HG03521 (cell line): ENCODE measurements around the gene PLCG1.

ENCODE experiments used
- ATAC-seq: cut with Tn5 transposase; IDR thresholded peaks from one replicate; pipeline ENCODE4 v1.9.1; 2021; ENCODE audit warnings: mild to moderate bottlenecking, moderate library complexity; ENCODE audit not compliant: unreplicated experiment

PLCG1 gene

DNA sequence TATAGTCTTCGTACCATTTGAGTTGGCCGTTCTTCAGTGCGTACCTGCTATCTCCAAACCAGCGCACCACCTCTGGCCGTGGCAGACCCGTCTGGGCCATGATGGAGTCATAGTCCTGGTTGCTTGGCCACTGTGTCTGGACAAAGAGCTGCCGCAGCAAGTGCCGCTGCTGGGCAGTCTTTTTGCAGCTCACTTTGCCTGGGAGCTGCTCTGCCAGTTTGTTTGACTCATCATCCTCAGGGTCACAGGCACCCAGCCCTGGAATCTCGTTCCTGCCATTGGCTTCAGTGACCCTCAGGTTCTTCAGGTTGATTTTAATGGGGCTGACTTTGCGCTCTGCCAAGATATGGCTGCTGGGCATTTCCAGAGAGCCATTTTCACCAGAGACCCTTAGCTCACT lies 65.1 kb downstream of the PLCG1 start:
- ATAC-seq, result no peak

DNA sequence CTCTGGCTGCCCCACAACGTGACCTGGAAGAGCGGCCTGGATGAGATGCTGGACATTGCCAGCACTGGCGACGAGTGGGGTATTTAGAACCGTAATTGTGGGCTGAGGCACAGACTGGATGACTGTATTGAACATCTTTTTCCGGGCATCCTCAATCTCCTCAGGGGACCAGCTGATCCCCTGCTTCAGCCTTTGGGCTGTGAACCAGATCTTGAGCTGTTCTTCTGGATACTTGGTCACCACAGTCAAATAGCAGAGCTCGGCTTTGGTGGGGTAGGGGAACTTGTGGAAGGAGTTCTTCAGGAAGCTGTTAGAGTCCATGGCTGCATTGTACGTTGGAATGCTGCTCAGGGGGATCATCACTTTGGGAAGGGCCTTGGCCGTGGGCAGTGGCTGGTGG lies 66.3 kb downstream of the PLCG1 start:
- ATAC-seq, result no peak

DNA sequence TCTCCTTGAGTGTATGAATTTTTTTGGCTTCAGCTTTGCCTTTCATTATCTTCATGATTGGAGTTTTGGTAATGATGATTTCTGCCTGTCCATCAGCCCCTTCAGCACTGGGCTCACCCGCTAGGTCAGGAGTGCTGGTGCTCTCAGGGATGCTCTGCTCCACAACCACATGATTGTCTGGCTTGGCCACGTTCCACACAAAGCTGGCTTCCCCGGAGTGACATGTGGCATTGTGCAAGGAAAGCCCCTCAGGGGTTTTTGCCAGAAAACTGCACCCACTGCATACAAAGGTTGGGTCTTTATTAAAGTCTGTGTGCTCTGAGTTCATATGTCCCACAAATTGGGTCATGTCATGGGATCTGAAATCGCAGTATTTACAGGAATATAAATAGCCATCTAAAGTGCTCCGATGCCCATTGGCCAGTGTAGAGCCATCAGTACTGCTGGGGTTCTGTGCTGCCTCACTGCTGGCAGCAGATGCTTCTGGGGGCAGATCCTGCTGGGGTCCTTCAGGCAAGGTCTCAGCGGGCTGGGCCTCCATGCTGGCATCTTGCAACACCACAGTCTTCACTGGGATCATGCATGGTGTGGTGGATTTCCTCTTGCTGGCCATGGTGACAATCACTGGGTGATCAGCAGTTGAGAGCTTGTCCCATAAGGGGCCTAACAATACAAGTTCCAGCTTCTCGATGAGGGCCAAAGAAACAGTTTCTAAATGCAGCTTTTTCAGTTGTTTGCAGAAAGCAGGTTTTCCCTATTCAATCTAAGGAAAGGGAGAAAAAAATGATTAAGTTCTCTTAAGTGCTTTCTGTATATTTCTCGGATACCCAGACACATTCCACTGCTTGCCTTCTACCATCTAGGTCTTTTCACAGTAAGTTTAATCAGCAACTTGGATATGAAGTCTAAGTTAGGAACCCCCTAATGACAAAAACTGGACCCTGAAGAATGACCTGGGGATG lies 67.2 kb downstream of the PLCG1 start:
- no peak for ATAC-seq

- ATAC-seq, result no peak
Measured at GRCh38 chr20:41205313-41205712, 68.0 kb downstream of the PLCG1 start.

DNA sequence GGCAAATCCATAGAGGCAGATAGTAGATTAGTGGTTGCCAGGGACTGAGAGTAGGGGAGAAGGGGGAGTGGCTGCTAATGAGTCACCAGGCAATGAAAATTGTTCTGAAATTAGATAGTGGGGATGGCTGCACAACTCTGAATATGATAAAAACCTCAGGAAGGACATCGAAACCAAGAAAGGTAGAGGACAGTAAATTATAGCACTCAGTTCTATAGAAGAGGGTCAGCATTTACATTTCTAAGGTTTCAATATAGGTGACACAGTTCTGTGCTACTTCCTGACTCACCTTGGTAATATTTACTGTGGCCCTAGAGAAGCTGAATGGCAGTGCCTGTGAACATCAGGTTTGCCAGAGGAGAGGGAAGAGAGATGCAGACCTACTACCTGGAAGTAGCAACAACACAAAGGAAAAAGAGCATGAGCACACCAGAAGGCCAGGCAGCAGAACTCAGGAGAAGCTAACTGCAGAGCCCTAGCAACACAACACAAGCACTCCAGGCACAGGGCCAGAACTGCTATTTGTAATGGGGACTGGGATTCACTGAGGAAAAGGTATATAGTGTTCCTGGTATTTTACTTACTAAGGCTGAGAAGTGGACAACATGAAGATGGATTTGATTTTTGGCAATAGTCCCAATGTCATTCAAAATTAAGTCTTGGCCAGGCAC lies 75.9 kb downstream of the PLCG1 start:
- ATAC-seq, result no peak

DNA sequence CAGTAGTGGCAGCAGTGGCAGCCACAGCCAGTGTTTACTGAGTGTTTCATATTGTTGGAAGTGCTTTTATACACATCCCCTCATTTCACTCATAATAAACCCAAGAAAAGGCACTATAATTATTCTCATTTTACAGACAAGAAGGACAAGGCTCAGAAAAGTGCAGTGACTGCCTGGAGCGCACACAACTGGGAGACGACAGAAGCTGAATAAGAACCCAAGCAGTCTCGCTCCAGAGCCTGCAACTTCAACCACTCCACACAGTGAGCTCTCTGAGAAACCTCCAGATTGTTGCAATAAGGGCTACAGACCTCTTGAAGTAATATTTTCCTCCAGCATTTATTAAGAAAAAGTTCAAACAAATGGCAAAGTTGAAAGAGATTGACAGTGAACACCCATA lies 76.9 kb downstream of the PLCG1 start:
- ATAC-seq, result no peak

DNA sequence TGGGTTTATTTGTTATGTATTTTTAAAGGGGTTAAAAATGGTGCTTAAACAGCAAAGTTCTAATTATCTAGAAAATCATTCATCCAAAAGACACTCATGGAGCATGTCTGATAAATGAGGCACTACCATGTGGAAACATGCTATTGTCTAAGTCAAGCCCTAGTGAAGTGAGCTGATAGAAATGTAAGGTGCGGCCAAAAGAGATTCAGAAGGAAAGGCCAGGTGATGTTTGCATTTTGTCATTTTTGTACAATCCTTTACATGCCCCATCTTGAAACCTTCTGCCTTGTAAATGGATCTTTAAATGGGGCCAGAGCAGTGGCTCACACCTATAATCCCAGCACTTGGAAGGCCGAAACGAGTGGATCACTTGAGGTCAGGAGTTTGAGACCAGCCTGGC lies 77.3 kb downstream of the PLCG1 start:
- no peak for ATAC-seq

DNA sequence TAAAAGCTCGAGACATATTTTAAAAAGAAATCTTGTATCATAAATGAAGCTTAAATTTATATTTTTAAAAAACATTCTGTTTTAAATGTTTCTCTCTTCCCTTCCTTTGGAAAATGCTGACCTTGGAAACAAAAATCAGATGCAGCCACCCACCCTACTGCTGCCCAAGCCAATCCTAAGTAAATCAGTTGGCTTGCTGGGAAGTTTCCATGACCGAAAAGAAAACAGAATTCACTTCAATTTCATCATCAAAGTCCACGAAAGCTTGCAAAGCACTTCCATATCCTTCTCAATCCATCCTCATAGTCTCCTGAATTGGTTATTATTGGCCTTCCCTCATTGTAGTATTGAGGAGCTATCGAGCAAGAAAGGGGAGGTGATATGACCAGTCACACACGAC lies 80.1 kb downstream of the PLCG1 start:
- ATAC-seq, result no peak

- ATAC-seq, result no peak
Measured at GRCh38 chr20:41218466-41218865, 81.1 kb downstream of the PLCG1 start.

DNA sequence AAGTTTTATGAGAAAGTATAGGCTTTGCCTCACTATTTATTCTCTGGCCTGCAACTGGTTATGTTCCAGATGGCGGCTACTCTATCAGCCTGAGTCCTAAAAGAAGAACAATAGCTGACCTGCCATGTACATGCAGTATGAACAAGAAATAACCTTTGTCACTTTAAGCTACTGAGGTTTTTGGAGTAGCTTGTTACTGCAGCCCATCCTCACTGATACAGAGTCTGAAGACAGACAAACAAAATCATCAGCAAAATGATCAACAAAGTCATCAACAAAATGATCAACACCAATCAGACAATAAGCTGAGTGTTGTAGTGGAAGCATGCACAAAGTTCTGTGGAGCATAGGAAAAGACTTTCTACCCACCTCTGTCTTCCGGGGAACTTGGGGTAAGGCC lies 82.5 kb downstream of the PLCG1 start:
- no peak for ATAC-seq

DNA sequence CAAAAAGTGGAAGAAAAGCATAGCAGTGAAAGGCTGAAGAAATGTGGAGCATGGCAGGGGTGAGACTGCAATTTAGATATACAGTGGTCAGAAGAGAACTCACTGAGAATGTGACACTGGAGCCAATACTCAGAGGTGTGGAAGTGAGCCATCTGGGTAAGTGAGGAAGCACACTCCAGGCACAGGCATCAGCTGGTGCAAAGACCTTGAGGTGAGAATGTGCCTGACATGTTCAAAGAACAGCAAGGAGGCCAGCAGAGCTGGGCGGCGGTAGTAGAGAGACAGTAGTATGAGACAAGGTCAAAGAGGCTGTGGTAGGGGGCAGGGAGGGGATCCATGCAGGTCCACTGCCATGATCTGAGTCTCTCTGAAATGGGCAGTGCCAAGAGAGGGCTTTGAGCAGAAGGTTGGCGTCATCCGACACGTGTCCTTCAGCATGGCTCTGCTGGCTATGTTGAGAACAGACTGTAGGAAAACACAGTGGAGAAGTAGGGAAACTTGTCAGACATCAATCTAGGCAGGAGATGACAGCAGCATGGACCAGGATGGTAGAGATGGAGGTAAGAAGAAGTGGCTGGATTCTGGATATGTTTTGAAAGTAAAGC lies 84.4 kb downstream of the PLCG1 start:
- no peak for ATAC-seq

DNA sequence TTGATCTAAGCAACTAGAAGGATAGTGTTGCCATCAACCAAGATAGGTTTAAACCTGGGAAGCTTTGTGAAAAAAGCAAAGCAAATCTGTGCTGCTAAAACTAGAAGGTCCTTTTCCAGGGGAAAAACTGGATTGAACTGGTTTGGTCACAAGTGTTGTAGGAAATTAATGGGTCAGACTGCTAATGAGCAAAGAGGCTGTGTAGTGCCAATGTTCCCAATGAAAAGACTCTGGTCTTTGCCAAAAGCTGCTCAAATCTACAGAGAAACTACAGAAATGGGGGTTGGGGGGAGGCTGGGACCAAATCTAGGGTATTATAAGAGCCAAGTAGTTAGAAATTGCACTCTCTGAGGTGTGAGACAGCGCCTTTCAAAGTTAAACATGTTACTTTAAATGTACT lies 85.0 kb downstream of the PLCG1 start:
- ATAC-seq, result no peak

- no peak for ATAC-seq
Measured at GRCh38 chr20:41222703-41223102, 85.4 kb downstream of the PLCG1 start.

DNA sequence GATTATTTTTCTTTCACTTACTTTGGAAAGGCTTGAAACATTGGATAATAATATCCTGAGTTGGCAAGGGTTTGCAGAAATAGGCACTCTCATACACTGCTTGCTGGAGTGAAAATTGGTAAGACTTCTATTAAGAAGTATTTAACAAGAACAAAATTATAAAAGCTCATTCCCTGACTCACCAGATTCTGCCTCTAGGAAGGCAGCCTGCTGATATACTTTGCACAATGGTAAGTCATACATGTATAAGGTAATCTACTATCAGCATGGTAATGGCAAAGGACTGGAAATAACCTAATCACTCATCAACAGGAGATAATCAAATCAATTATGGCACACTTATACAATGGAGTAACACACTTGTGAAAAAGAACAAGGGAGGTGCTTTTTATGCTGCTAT lies 85.8 kb downstream of the PLCG1 start:
- ATAC-seq, result no peak

DNA sequence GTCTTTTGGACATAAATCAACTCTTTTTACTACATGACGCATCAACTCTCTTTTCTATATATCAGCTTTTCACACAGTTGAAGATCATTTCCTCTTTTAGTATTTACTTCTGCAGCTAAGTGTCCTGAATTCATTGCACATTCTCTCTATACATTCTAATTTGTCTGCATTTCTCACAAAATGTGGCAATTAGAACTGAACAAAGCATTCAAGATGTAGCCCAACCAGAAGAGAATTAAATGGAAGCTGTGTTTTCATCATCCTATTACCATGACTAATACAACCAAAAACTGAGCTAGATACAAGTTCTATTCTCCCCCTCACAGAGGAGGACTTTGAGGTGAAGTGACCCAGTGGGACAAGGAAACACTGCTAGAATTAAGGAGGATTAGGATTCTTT lies 86.9 kb downstream of the PLCG1 start:
- no peak for ATAC-seq

- no peak for ATAC-seq
Measured at GRCh38 chr20:41225091-41225490, 87.7 kb downstream of the PLCG1 start.

DNA sequence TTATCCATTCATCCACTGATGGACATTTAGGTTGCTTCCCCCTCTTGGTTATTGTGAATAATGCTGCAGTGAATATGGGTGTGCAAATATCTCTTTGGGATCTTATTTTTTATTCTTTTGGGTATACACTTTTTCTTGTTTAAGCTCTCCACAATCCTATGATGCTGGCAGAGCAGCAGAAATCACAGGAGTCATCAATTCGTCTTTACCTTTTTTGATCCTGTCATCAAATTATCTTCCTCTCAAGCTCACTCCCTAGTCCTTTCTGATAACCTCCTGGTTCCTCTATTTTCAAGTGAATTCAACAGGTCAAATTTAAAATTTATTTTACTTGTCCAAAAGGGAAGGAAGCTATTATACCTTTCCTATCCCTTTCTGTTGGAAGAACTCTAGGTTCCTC lies 89.1 kb downstream of the PLCG1 start:
- ATAC-seq, result no peak
